Bronchial epithelial cell (primary cell): ENCODE measurements around the gene PLEKHA4. TPM values are rescaled to one million over a fixed set of nuclear protein-coding genes. Genes with fewer than 3 reads are reported as not detected.
"Not testable (repeated sequence)": the region's sequence is repeated elsewhere in the genome, so short reads cannot be mapped to it uniquely, and the experiment has no call there.

Experiments
- DNase-seq: peaks from one replicate; pipeline ENCODE4 v3.0.0-alpha.2; 2010; ENCODE audit warnings: low read depth
- FAIRE-seq: peaks from 2 replicates; lab custom pipeline; 2011; peaks lifted over from hg19 to GRCh38; lab: Jason Lieb, UNC
- H3K27me3 ChIP-seq: 2 replicates; pipeline ENCODE4 v1.5.1; 2011; ENCODE audit warnings: low read length; ENCODE audit not compliant: control insufficient read depth, insufficient read depth
- H3K36me3 ChIP-seq: 2 replicates; pipeline ENCODE4 v1.5.1; 2011; ENCODE audit warnings: low read length; ENCODE audit not compliant: control insufficient read depth, insufficient read depth
- H3K4me3 ChIP-seq: 2 replicates; pipeline ENCODE4 v1.5.1; 2011; ENCODE audit warnings: mild to moderate bottlenecking, low read depth, low read length, control low read depth
- CTCF ChIP-seq: IDR thresholded peaks from 2 replicates; pipeline ENCODE4 v1.5.1; 2011; ENCODE audit warnings: mild to moderate bottlenecking, moderate library complexity, low read length, control low read depth, inconsistent platforms; ENCODE audit not compliant: insufficient read depth, severe bottlenecking
- total RNA-seq: library from RNA; depleted of rRNA; stranded (reverse); fragments of >200 nt; gene quantifications from 2 replicates; pipeline ENCODE4 v1.2.1, GENCODE V29; 2014

Gene PLEKHA4
- total RNA-seq, 1 donor from 2014 or later: 0.79 TPM

- Histone ChIP-seq H3K4me3 (no peak overlapping the region), H3K27me3 (no peaks in the 10 kb centered on the region), H3K36me3 (peaks cover 24% of the 10 kb centered on the region)
- FAIRE-seq: no peak
- no peak for TF ChIP-seq CTCF
- DNase-seq: no peak
Observed at GRCh38 chr19:48910803-48911202, 42.4 kb upstream of the PLEKHA4 start.

- peaks cover 30% of the 10 kb centered on the region for H3K36me3 ChIP-seq
- not testable (repeated sequence) for FAIRE-seq, H3K4me3 ChIP-seq, H3K27me3 ChIP-seq, DNase-seq
Observed at GRCh38 chr19:48909424-48910077, 41.1 kb upstream of the PLEKHA4 start.

- no peaks in the 10 kb centered on the region for H3K27me3 ChIP-seq
- H3K36me3 ChIP-seq: peaks cover 16% of the 10 kb centered on the region
- FAIRE-seq: no peak
- TF ChIP-seq CTCF: no peak
- no peak for DNase-seq
- no peak overlapping the region for H3K4me3 ChIP-seq
Observed at GRCh38 chr19:48907671-48908070, 39.3 kb upstream of the PLEKHA4 start.

GRCh38 chr19:48906324-48906723, 37.9 kb upstream of the PLEKHA4 start:
- DNase-seq (no peak), FAIRE-seq (no peak)

GRCh38 chr19:48905664-48906063, 37.2 kb upstream of the PLEKHA4 start:
- no peak for FAIRE-seq
- no peak for DNase-seq
- no peak for TF ChIP-seq CTCF
- no peaks in the 10 kb centered on the region for H3K27me3 ChIP-seq
- H3K4me3 ChIP-seq: no peak overlapping the region
- peaks cover 17% of the 10 kb centered on the region for H3K36me3 ChIP-seq

More at GRCh38 chr19:48906324-48906723, 37.9 kb upstream of the PLEKHA4 start:
- no peak for TF ChIP-seq CTCF
- no peaks in the 10 kb centered on the region for H3K27me3 ChIP-seq
- no peak overlapping the region for H3K4me3 ChIP-seq
- peaks cover 20% of the 10 kb centered on the region for H3K36me3 ChIP-seq

- peaks cover 16% of the 10 kb centered on the region for H3K36me3 ChIP-seq
- not testable (repeated sequence) for H3K4me3 ChIP-seq, FAIRE-seq, H3K27me3 ChIP-seq, DNase-seq
Observed at GRCh38 chr19:48903788-48904187, 35.4 kb upstream of the PLEKHA4 start.

- FAIRE-seq, H3K4me3 ChIP-seq, H3K27me3 ChIP-seq, DNase-seq: not testable (repeated sequence)
- H3K36me3 ChIP-seq: peaks cover 13% of the 10 kb centered on the region
Observed at GRCh38 chr19:48902291-48902690, 33.9 kb upstream of the PLEKHA4 start.
